Naive thymus-derived CD4-positive, alpha-beta T cell (primary cell): ENCODE measurements around the gene CX3CR1. TPM values are rescaled to one million over a fixed set of nuclear protein-coding genes. Genes with fewer than 3 reads are reported as not detected.
A peak's percentile ranks its signal among the peaks of the same experiment; 100 is the strongest.

Experiments
- ATAC-seq: fragments of 150-1000 bp; cut with Tn5 transposase; 2 replicates; pipeline ENCODE4 v1.10.0; 2021; ENCODE audit warnings: mild to moderate bottlenecking, moderate library complexity
- CTCF ChIA-PET: fragments of 350-600 bp; sonication (Branson Sonifier 250); formaldehyde crosslinking; loops from one replicate; lab custom pipeline; 2021; ENCODE audit warnings: antibody characterized with exemption; lab: Charles Lee
- POLR2A ChIA-PET: fragments of 350-600 bp; sonication (Branson Sonifier 250); formaldehyde crosslinking; loops from one replicate; lab custom pipeline; 2021; ENCODE audit warnings: antibody characterized with exemption, inconsistent platforms; lab: Charles Lee
- DNase-seq, 9 donors: peaks; one replicate each; pipeline versions ENCODE4 v3.0.0 to v3.0.0-alpha.2; 2020 to 2022; ENCODE audit warnings: mixed read lengths in 1 of 9
- H3K27ac ChIP-seq: one replicate; pipeline ENCODE4 v1.7.0; 2013; ENCODE audit warnings: mild to moderate bottlenecking, low read depth, low read length, moderate library complexity
- H3K27me3 ChIP-seq, 2 donors: one replicate each; pipeline ENCODE4 v1.7.0; 2013; ENCODE audit warnings: low read length in 2 of 2, mild to moderate bottlenecking in 2 of 2, moderate library complexity in 2 of 2; ENCODE audit not compliant: control insufficient read depth in 2 of 2, insufficient read depth in 2 of 2
- H3K36me3 ChIP-seq, 3 experiments: 1 replicate in 2 of 3; 2 replicates in 1 of 3; pipeline ENCODE4 v1.7.0; 2013; ENCODE audit warnings: low read length in 3 of 3, mild to moderate bottlenecking in 3 of 3, moderate library complexity in 1 of 3; ENCODE audit not compliant: insufficient read depth in 3 of 3, control insufficient read depth in 2 of 3
- H3K4me1 ChIP-seq, 2 donors: one replicate each; pipeline ENCODE4 v1.7.0; 2013; ENCODE audit warnings: low read length in 2 of 2, mild to moderate bottlenecking in 2 of 2, moderate library complexity in 1 of 2; ENCODE audit not compliant: control insufficient read depth in 2 of 2, insufficient read depth in 2 of 2
- H3K4me3 ChIP-seq: 2 replicates; pipeline ENCODE4 v1.7.0; 2013; ENCODE audit warnings: mild to moderate bottlenecking, low read length
- H3K9me3 ChIP-seq, 3 experiments: 1 replicate in 2 of 3; 2 replicates in 1 of 3; pipeline ENCODE4 v1.7.0; 2013; ENCODE audit warnings: low read length in 3 of 3; ENCODE audit not compliant: control insufficient read depth in 2 of 3
- H3K27ac Mint-ChIP-seq, 9 donors: one replicate each; pipeline ENCODE4 v1.8.0; 2020 to 2022; ENCODE audit warnings: mixed read lengths in 9 of 9, mild to moderate bottlenecking in 8 of 9, moderate library complexity in 5 of 9, inconsistent platforms in 2 of 9
- H3K27me3 Mint-ChIP-seq, 5 donors: one replicate each; pipeline ENCODE4 v1.8.0; 2021 to 2022; ENCODE audit warnings: mixed read lengths in 5 of 5, mild to moderate bottlenecking in 1 of 5
- H3K36me3 Mint-ChIP-seq, 5 donors: one replicate each; pipeline ENCODE4 v1.8.0; 2020 to 2022; ENCODE audit warnings: mixed read lengths in 5 of 5, mild to moderate bottlenecking in 3 of 5, inconsistent platforms in 1 of 5
- H3K4me1 Mint-ChIP-seq, 7 donors: one replicate each; pipeline ENCODE4 v1.8.0; 2020 to 2022; ENCODE audit warnings: mixed read lengths in 7 of 7, mild to moderate bottlenecking in 3 of 7, inconsistent platforms in 1 of 7
- H3K4me3 Mint-ChIP-seq, 10 donors: one replicate each; pipeline ENCODE4 v1.8.0; 2020 to 2022; ENCODE audit warnings: mild to moderate bottlenecking in 10 of 10, mixed read lengths in 10 of 10, moderate library complexity in 6 of 10, inconsistent platforms in 2 of 10
- H3K9me3 Mint-ChIP-seq, 11 donors: one replicate each; pipeline ENCODE4 v1.8.0; 2020 to 2022; ENCODE audit warnings: mixed read lengths in 11 of 11, mild to moderate bottlenecking in 4 of 11, inconsistent platforms in 1 of 11, moderate library complexity in 1 of 11
- intact Hi-C, 2 donors: fragments of 100-400 bp; cut with micrococcal nuclease; formaldehyde crosslinking; loops; one replicate each; pipeline ENCODE4 v1.15.1; 2023
- polyA plus RNA-seq, 2 donors: library from polyadenylated mRNA; unstranded; fragments of 300-500 nt; fragmentation: Illumina TruSeq; gene quantifications; one replicate each; pipeline ENCODE4 v1.2.3, GENCODE V29; 2021
- total RNA-seq, 6 experiments: library from RNA in 5 of 6; stranded (reverse) in 5 of 6; gene quantifications; 1 replicate in 5 of 6; 2 replicates in 1 of 6; pipeline ENCODE4 v1.2.3 and lab custom pipeline; 2021 to 2026

CX3CR1 gene
- total and polyA plus RNA-seq, 7 experiments from 2014 or later = 0.54 to 66.6 (median 1.1) TPM

DNA sequence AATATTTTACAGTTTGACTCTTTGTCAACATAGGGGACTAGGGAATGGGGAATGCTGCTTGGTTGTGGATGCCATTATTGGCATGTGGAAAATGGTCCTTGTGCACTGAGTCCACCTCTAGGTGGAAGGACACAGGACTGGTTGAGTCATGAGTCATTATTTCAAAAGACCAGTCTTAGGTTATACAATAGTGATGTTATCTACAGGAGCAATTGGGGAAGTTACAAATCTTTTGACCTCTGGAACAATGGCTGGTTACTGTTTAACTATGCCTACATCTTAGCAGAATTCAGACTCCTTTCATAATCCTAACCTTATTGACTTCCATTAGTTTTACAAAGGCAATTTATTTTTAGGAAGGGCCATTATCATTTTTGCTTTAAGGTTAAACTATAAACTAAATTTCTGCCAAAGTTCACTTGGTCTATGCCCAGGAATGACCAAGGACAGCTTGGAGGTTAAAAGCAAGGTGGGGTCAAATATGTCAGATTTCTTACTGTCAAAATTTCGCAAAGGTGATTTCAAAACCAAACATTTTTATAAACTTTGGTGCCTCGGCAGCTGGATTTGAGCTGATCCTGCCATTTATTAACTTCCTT, 37.8 kb upstream of the CX3CR1 start:
- H3K27me3 Mint-ChIP-seq = peaks cover 0 to 16% (median 0%) of the 10 kb centered on the region in 5 donors
- Histone ChIP-seq H3K4me3 (no peak overlapping the region), H3K27me3 (no peaks in the 10 kb centered on the region), H3K9me3 (peaks cover 0 to 6% (median 0%) of the 10 kb centered on the region in 3 experiments), H3K4me1 (peaks cover 0 to under 1% of the 10 kb centered on the region in 2 donors), H3K27ac (no peak overlapping the region), H3K36me3 (no peaks in the 10 kb centered on the region)
- intact Hi-C loops = no loop called here
- DNase-seq (no peak), ATAC-seq (peak; percentile 46)
- H3K36me3 Mint-ChIP-seq = peaks cover 0 to 27% (median 9%) of the 10 kb centered on the region in 5 donors
- H3K4me3 Mint-ChIP-seq = no peak overlapping the region
- no peak overlapping the region for H3K27ac Mint-ChIP-seq
- peaks cover 5 to 23% (median 10%) of the 10 kb centered on the region in 11 donors for H3K9me3 Mint-ChIP-seq
- ChIA-PET CTCF (interaction anchor here (0.9 kb wide), 1 partner anchor 26 kb away, joined by 3 read pairs; no protein-coding TSS in a partner anchor), POLR2A (no interaction called here)
- H3K4me1 Mint-ChIP-seq = peaks cover under 1 to 33% (median 3%) of the 10 kb centered on the region in 7 donors

- H3K36me3 ChIP-seq = no peaks in the 10 kb centered on the region
- ATAC-seq = no peak
- H3K27me3 ChIP-seq = no peaks in the 10 kb centered on the region
- no peak overlapping the region for H3K4me3 ChIP-seq
- Mint-ChIP-seq H3K27me3 (peaks cover 0 to 27% (median 0%) of the 10 kb centered on the region in 5 donors), H3K36me3 (peaks cover 0 to 30% (median 10%) of the 10 kb centered on the region in 5 donors), H3K27ac (no peak overlapping the region), H3K4me3 (no peak overlapping the region), H3K9me3 (peaks cover 5 to 30% (median 13%) of the 10 kb centered on the region in 11 donors), H3K4me1 (peaks cover 0 to 19% (median 0%) of the 10 kb centered on the region in 7 donors)
- POLR2A ChIA-PET = no interaction called here
- peaks cover 0 to 6% (median 0%) of the 10 kb centered on the region in 3 experiments for H3K9me3 ChIP-seq
- CTCF ChIA-PET = no interaction called here
- no peak overlapping the region for H3K27ac ChIP-seq
- no peaks in the 10 kb centered on the region for H3K4me1 ChIP-seq
- intact Hi-C loops = no loop called here
- no peak for DNase-seq
These were observed 35.6 kb upstream of the CX3CR1 start for GRCh38 chr3:39315420-39315819.

DNA sequence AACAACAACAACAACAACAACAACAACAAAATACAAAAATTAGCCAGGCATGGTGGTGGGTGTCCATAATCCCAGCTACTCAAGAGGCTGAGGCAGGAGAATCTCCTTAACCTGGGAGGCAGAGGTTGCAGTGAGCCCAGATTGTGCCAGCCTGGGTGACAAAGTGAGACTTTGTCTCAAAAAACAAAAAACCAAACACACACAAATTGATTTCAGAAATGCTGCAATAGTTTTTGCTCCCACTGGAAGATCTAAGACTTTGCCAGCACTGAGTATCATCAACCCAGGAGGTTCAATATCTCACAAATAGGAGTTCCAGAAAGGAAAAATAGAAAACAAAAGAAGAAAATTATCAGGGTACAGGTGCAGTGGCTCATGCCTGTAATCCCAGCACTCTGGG, 33.5 kb upstream of the CX3CR1 start:
- Histone ChIP-seq H3K4me1 (no peaks in the 10 kb centered on the region), H3K36me3 (no peaks in the 10 kb centered on the region), H3K9me3 (peaks cover 0 to 6% (median 0%) of the 10 kb centered on the region in 3 experiments), H3K27me3 (no peaks in the 10 kb centered on the region), H3K4me3 (no peak overlapping the region), H3K27ac (no peak overlapping the region)
- no peak overlapping the region for H3K4me3 Mint-ChIP-seq
- H3K4me1 Mint-ChIP-seq = peaks cover 0 to 11% (median 0%) of the 10 kb centered on the region in 7 donors
- peaks cover 0 to 35% (median 0%) of the 10 kb centered on the region in 5 donors for H3K27me3 Mint-ChIP-seq
- ChIA-PET CTCF (interaction anchor here (0.6 kb wide), 1 partner anchor 35 kb away, joined by 4 read pairs; no protein-coding TSS in a partner anchor), POLR2A (no interaction called here)
- no peak overlapping the region for H3K27ac Mint-ChIP-seq
- DNase-seq = no peak
- peaks cover 0 to 33% (median 9%) of the 10 kb centered on the region in 5 donors for H3K36me3 Mint-ChIP-seq
- peaks cover 5 to 30% (median 13%) of the 10 kb centered on the region in 11 donors for H3K9me3 Mint-ChIP-seq
- intact Hi-C loops = no loop called here
- no peak for ATAC-seq

DNA sequence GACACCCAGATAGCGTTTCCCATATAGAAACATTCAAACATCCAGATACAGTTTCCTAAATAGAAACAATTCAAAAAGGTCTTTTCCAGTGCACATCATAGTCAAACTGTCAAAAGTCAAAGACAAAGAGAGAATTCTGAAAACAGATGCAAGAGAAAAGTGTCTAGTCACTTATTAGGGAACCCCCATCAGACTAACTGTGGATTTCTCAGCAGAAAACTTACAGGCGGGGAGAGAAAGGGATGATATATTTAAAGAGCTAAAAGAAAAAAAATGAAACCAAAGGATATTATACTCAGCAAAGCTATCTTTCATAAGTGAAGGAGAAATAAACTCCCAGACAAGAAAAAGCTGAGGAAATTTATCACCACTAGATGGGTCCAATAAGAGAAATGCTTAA, 22.3 kb upstream of the CX3CR1 start:
- intact Hi-C loops = no loop called here
- H3K36me3 ChIP-seq = no peaks in the 10 kb centered on the region
- no peaks in the 10 kb centered on the region for H3K27me3 ChIP-seq
- DNase-seq = no peak
- peaks cover 0 to 14% (median 5%) of the 10 kb centered on the region in 3 experiments for H3K9me3 ChIP-seq
- ChIA-PET POLR2A (no interaction called here), CTCF (interaction anchor here (0.6 kb wide), 1 partner anchor 11 kb away, joined by 3 read pairs; no protein-coding TSS in a partner anchor)
- H3K36me3 Mint-ChIP-seq = peaks cover 17 to 42% (median 26%) of the 10 kb centered on the region in 5 donors
- no peak for ATAC-seq
- H3K27ac Mint-ChIP-seq = no peak overlapping the region
- H3K4me1 Mint-ChIP-seq = peaks cover 0 to 2% (median 0%) of the 10 kb centered on the region in 7 donors
- H3K4me3 Mint-ChIP-seq = no peak overlapping the region
- H3K27ac ChIP-seq = no peak overlapping the region
- H3K4me1 ChIP-seq = no peaks in the 10 kb centered on the region
- H3K9me3 Mint-ChIP-seq = peaks cover 15 to 69% (median 41%) of the 10 kb centered on the region in 11 donors
- no peak overlapping the region for H3K4me3 ChIP-seq
- H3K27me3 Mint-ChIP-seq = peaks cover 0 to 45% (median 14%) of the 10 kb centered on the region in 5 donors

GRCh38 chr3:39299279-39299678, 19.4 kb upstream of the CX3CR1 start:
- ATAC-seq (no peak), DNase-seq (no peak)
- POLR2A ChIA-PET = no interaction called here
- Mint-ChIP-seq H3K9me3 (peaks cover 15 to 49% (median 35%) of the 10 kb centered on the region in 11 donors), H3K36me3 (peaks cover 17 to 35% (median 23%) of the 10 kb centered on the region in 5 donors), H3K4me3 (no peak overlapping the region), H3K4me1 (peaks cover 5 to 23% (median 22%) of the 10 kb centered on the region in 7 donors), H3K27me3 (peaks cover 0 to 27% (median 14%) of the 10 kb centered on the region in 5 donors), H3K27ac (peak overlapping the region in 1 of 9 donors; percentile 48)
- H3K36me3 ChIP-seq = no peaks in the 10 kb centered on the region
- no peak overlapping the region for H3K4me3 ChIP-seq
- H3K9me3 ChIP-seq = peaks cover 0 to 6% (median 5%) of the 10 kb centered on the region in 3 experiments
- H3K4me1 ChIP-seq = peaks cover 0 to 8% of the 10 kb centered on the region in 2 donors
- H3K27ac ChIP-seq = no peak overlapping the region
- CTCF ChIA-PET = no interaction called here
- no peaks in the 10 kb centered on the region for H3K27me3 ChIP-seq
- intact Hi-C loops = loop anchor here in 1 of 2 donors (10.0 kb wide), 1 partner anchor 644 kb away; no protein-coding TSS in a partner anchor

DNA sequence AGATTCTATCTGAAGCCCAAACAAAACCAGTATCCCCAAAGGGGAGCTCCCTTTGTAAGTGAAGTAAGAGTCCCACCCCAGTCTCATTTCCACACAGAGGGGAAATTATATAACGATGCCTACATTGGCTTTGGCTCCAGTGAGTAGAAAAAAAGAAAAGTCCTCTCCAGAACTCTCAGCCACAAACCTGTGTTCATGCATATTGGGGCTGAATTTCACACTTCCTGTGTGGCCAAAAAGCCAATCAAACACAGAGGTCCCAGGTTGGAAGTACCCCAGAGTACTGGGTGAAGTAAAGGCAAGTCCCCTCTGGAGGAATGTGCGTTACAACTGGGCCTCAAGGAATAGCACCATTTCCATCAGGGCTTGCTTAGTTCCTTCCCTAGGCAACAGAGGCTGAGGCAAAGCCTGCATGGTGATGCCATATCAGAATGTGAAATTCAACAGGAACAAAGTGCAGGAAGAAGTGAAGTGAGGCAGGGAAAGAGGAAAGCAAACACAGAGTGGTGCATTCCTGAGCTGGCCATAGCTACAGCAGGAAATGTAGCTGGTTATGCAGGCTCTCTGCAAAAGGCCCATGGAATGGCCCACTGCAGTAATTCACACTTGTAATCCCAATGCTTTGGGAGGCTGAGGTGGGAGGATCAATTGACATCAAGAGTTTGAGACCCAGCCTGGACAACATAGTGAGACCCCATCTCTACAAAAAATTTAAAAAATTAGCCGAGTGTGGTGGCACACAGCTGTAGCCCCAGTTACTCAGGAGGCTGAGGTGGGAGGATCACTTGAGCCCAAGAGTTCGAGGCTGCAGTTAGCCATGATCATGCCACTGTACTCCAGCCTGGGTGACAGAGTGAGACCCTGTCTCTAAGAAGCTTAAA, 16.6 kb upstream of the CX3CR1 start:
- ChIA-PET CTCF (interaction anchor here (1.9 kb wide), 1 partner anchor 170 kb away, joined by 6 read pairs; no protein-coding TSS in a partner anchor), POLR2A (no interaction called here)
- no peak overlapping the region for H3K4me3 ChIP-seq
- H3K4me1 ChIP-seq = peaks cover 0 to 14% of the 10 kb centered on the region in 2 donors
- H3K36me3 ChIP-seq = no peaks in the 10 kb centered on the region
- Mint-ChIP-seq H3K9me3 (peaks cover 11 to 37% (median 26%) of the 10 kb centered on the region in 11 donors), H3K27me3 (peaks cover 0 to 17% (median 10%) of the 10 kb centered on the region in 5 donors), H3K4me3 (peak overlapping the region in 1 of 10 donors; percentile 28), H3K27ac (peak overlapping the region in 3 of 9 donors; percentile 17 to 94 (median 89)), H3K36me3 (peaks cover 4 to 28% (median 12%) of the 10 kb centered on the region in 5 donors), H3K4me1 (peaks cover 9 to 47% (median 39%) of the 10 kb centered on the region in 7 donors)
- ATAC-seq (no peak), DNase-seq (no peak)
- H3K27ac ChIP-seq = no peak overlapping the region
- intact Hi-C loops = loop anchor here in 1 of 2 donors (10.0 kb wide), 1 partner anchor 642 kb away; no protein-coding TSS in a partner anchor
- no peaks in the 10 kb centered on the region for H3K27me3 ChIP-seq
- peaks cover 0 to 6% (median 5%) of the 10 kb centered on the region in 3 experiments for H3K9me3 ChIP-seq
